Umbilical cord (tissue), 2 donors: ENCODE measurements around the gene BTD. TPM values are rescaled to one million over a fixed set of nuclear protein-coding genes. Genes with fewer than 3 reads are reported as not detected.
"Not testable (repeated sequence)": the region's sequence is repeated elsewhere in the genome, so short reads cannot be mapped to it uniquely, and the experiment has no call there.

Source experiments
- DNase-seq: peaks from one replicate; pipeline ENCODE4 v3.0.0-alpha.2; 2015; ENCODE audit warnings: low spot score
- total RNA-seq: library from RNA; depleted of rRNA; stranded (reverse); fragments of >200 nt; gene quantifications from one replicate; pipeline ENCODE4 v1.2.3, GENCODE V29; 2014; ENCODE audit warnings: low replicate concordance; ENCODE audit not compliant: insufficient read depth

Gene BTD
- total RNA-seq, 1 donor from 2014 or later: 29.9 TPM

GRCh38 chr3:15604584-15604983 is 3.0 kb downstream of the BTD start:
- not testable (repeated sequence) for DNase-seq

GRCh38 chr3:15606434-15606891 is 4.9 kb downstream of the BTD start:
- no peak for DNase-seq

- no peak for DNase-seq
Measured at GRCh38 chr3:15610082-15610759, 8.7 kb downstream of the BTD start.

GRCh38 chr3:15611018-15611417 is 9.5 kb downstream of the BTD start:
- DNase-seq: no peak

GRCh38 chr3:15612001-15612400 is 10.5 kb downstream of the BTD start:
- DNase-seq: no peak

DNA sequence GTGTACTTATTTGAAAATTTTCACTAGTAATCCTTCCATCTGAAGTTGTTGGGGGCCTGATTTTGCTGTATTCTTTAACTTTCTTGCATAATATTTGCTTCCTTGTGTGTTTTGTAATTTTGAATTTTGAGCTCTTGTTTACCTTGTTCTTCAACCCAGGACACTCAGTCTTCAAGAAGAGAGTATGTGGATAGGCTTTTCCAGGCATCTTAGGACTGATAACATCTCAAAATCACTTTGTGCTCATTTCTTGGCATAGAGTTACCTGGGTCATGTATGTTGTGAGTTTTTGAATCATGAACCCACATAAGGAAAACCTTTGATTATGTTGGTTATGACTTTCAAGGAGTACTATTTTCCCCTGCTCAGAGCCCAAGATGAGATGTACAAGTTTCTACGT is 13.4 kb downstream of the BTD start:
- DNase-seq: no peak

- DNase-seq: no peak
Measured at GRCh38 chr3:15616053-15616452, 14.5 kb downstream of the BTD start.

GRCh38 chr3:15619659-15620464 is 18.3 kb downstream of the BTD start:
- DNase-seq: not testable (repeated sequence)

GRCh38 chr3:15623535-15624440 is 22.2 kb downstream of the BTD start:
- DNase-seq: no peak

DNA sequence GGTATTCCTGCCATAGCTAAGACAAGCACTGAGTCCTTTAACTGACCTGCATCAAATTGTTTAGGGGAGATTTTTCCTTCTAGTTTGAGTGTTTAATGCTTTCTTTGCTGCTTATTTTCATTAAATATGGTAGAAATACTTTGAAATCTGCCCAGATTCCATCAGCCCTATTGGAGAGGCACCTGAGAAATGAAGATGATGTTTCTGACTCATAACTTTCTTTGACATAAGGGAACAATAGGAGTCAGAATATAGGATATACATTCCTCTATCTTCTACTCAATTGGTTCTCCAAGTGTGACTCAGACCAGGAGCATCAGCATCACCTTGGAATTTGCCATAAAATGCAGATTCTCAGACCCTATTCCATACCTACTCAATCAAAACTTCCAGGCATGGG is 27.4 kb downstream of the BTD start:
- no peak for DNase-seq

DNA sequence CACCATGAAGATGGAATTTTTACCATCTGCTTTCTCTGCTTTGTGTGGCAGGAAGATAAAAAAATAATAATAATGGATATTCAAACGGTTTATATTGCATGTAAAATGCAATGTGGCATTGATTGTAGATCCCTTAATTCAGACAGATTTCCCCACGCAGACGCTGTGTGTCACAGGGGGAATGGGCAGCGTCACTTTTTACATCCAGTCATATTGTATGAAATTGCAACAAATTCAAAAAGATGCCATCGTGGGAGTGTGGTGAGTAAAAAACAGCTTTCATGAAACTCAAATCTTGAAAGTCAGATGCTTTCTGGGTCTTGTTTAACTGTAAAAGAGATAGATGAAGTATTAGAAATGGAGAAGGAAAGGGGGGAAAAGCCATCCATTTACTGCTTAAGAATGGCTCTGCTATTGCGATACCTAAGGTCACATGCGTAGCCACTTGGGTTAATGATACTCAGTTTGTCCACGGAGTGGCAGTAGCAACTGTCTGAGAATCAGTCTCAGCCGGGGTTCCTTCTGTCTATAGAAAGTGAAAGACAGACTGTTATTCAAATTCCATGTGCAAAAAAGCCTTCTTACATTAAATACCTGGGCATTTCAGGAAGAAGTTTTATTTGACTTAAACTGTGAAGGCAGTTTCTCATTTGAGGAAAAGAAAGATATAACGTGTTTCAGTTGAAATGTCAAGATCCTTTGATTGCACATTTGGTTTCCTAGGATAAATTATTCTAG is 28.5 kb downstream of the BTD start:
- DNase-seq: peak; percentile 84

DNA sequence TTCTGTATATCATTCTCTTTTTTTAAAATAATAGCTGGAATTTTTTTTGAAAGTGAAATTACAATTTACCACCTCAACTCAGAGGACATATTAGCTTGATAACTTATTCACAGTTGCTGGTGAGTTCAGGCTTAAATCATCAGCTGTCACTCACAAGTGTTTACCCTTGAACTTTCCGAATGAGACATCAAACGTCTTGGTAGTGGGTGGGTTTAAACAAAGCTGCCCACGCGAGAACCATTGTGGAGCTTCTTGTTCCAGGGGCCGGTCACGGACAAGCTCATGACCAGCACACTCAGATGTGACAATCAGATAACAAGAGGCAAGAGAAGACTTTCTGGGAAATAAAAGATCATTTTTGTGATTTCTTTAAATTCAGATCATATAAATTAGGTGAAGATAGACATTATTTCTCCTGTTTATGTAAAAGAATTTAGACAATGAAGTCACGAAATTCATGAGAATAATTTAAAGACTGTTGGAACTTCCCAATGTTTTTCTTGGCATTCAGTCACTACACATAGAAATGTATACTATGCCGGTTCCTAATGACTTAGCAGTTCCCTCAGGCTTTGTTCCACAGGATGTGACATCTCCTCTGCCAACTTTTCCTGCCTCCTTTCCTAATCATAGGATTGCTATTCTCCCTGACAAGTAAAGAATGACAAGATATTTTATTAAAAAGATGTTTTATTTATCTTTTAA is 29.3 kb downstream of the BTD start:
- DNase-seq: peak; percentile 62

DNA sequence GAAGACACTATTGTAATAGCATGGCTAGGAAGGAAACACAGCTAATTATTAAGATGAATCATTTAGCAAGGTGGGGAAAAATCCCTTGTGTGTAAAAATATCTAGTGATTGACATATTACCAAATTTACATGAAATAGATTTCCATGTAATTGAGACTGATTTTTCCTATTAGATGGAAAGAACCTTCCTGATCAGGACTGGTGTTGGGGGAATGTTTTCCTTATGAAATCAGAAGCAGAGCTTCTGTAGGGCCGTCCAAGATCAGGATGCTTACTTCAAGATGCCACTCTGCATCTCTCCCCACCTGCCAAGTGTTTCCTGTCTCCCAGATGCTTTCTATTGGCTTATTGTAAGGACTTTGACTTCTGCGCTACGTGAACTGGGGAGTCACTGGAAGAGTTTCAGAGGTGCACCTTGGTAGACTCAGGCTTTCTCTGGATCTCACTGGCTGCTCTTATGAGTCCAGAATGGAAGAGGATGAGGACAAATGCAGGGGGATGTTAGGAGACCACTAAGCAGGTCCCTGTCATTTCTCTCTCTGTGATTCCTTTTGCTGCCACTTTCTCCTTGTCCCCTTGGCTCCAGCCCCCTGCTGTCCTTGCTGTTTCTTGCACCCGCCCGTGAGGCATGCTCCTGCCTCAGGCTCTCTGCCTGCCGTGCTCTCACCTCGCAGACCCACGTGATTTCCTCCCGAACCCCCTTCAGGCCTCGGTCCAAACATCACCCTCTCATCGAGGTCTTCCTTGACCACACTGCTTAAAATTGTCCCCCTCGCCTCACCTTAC is 30.1 kb downstream of the BTD start:
- no peak for DNase-seq

DNA sequence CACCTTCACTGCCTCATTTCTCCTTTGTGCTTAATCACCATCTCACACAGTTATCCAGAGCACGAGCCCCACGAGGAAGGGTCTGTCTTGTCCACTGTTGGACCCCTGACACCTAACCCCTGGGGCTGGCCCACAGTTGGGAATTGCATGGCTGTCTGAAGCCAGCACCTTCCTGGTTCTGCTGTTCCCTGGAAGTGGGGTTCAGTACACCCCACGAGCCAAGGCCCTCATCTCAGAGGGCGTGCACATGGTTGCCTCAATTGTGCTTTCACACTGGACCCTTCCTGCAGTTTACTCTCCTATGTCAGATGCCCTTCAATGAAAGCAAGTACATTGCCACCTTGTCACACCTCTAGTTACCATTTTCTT is 30.7 kb downstream of the BTD start:
- no peak for DNase-seq

GRCh38 chr3:15633159-15633558 is 31.6 kb downstream of the BTD start:
- DNase-seq: no peak

- peak; percentile 62 for DNase-seq
Measured at GRCh38 chr3:15633766-15634598, 32.4 kb downstream of the BTD start.

GRCh38 chr3:15634671-15635070 is 33.1 kb downstream of the BTD start:
- DNase-seq: no peak

DNA sequence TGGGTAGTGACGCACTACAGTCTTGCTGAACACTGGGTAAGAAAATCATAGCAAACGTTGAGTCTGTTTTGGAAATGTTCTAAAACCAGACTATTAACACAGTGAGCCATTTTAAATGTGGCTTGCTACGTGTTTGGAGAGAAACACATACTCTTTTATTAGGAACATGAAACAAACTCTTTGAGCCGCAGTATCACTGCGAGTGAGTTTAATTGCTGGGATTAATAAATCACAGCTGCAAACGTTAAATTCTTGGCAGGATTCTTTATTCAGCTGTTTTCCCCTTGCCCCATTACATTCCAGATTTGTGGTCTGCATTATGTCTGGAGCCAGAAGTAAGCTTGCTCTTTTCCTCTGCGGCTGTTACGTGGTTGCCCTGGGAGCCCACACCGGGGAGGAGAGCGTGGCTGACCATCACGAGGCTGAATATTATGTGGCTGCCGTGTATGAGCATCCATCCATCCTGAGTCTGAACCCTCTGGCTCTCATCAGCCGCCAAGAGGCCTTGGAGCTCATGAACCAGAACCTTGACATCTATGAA is 33.6 kb downstream of the BTD start:
- DNase-seq: peak; percentile 91
